ENCODE data around the gene LRRC27. TPM values are rescaled to one million over a fixed set of nuclear protein-coding genes. Genes with fewer than 3 reads are reported as not detected.

The LRRC27 gene
- total and polyA plus RNA-seq, 4 experiments from 2014 or later = 0.90 to 3.8 (median 3.0) TPM

DNA sequence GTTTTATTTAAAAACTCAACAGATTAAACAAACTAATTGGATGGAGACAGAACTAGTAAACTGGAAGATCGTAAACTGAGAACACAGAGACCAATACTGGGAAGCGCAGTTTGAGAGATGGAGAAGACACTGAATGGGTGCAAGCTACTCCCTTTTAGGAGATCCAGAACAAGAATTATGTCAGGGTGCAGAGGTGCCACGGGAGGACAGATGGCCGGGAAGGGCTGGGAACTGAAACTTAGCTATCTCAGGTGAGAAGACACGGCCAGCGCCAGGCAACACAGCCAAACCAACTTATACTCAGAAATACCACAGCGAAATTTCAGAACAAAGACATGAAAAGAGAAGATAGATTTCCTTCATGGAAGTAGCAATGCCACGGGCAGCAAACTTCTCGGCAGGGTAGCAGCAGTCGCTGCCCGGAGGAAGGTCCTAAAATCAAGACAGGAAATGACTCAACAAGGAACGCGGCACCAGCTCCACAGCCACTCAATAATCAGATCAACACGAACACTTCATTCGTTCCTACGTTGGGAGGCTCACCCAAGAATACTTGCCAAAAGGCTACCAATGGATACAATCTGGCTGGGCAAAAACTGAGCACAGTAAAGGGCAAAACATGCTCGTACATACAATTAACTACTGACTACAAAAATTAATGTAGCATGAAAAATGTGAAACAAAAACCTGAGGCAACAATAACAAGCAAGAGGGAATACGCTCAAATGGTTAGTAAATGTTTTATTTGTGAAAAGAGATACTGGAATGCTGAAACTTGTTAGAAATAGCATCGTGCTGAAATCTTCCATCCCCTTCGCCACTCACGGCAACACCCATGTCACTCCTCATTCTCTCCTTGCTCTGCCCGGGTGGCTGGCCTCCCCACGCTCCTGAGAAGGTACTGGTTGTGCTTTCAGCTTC lies 2.2 kb upstream of the LRRC27 start:
- Histone ChIP-seq H3K4me1 (ENCODE audit: insufficient read depth, low read length) (peaks cover 35% of the 10 kb centered on the region), H3K27ac (ENCODE audit: low read depth, low read length) (peak overlapping the region; percentile 73), H3K36me3 (ENCODE audit: insufficient read depth, low read length) (no peaks in the 10 kb centered on the region), H3K9me3 (ENCODE audit: control insufficient read depth in 1 of 2, low read length in 2 of 2) (no peaks in the 10 kb centered on the region), H3K27me3 (ENCODE audit: insufficient read depth, low read length) (no peaks in the 10 kb centered on the region), H3K4me3 (ENCODE audit: low read length in 2 of 2) (peak overlapping the region; percentile 62 to 95)
- H3K4me1 Mint-ChIP-seq = peaks cover 29 to 65% (median 50%) of the 10 kb centered on the region in 4 donors
- CTCF ChIA-PET (ENCODE audit: partially characterized antibody) = interaction anchor here (0.8 kb wide), 1 partner anchor 8 kb away, joined by 3 read pairs; no protein-coding TSS in a partner anchor
- H3K36me3 Mint-ChIP-seq = peaks cover 18 to 34% of the 10 kb centered on the region in 2 donors
- H3K27ac Mint-ChIP-seq = peak overlapping the region; percentile 80 to 94 (median 90)
- intact Hi-C loops (cut with micrococcal nuclease) = loop anchor here (10.0 kb wide), 1 partner anchor 145 kb away; the partner anchor contains the start of gene DPYSL4
- H3K4me3 Mint-ChIP-seq = peak overlapping the region; percentile 85 to 94 (median 90)
- DNase-seq = peak in 2 of 5 donors; percentile 19 to 25
- POLR2A ChIA-PET (ENCODE audit: partially characterized antibody) = interaction anchor here (0.9 kb wide), 1 partner anchor 117 kb away, joined by 3 read pairs; no protein-coding TSS in a partner anchor
- H3K9me3 Mint-ChIP-seq = peaks cover 0 to 5% (median 0%) of the 10 kb centered on the region in 8 donors
- H3K27me3 Mint-ChIP-seq = peaks cover 0 to 1% of the 10 kb centered on the region in 2 donors

DNA sequence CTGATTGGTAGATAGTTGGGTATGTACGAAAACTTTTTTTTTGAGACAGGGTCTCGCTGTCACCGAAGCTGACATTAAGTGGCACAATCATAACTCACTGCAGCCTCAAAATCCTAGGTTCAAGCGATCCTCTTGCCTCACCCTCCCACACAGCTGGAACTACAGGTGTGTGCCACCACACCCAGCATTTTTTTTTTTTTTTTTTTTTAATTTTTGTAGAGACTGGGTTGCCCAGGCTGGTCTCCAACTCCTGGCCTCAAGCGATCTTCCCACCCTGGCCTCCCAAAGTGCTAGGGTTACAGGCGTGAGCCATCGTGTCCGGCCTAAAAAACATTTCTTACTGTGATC lies 1.5 kb upstream of the LRRC27 start:
- Mint-ChIP-seq H3K4me1 (peaks cover 26 to 64% (median 48%) of the 10 kb centered on the region in 4 donors), H3K36me3 (peaks cover 15 to 32% of the 10 kb centered on the region in 2 donors), H3K27me3 (peaks cover 0 to 1% of the 10 kb centered on the region in 2 donors), H3K4me3 (peak overlapping the region; percentile 85 to 94 (median 90)), H3K27ac (peak overlapping the region; percentile 80 to 94 (median 90)), H3K9me3 (peaks cover 0 to 6% (median 0%) of the 10 kb centered on the region in 8 donors)
- intact Hi-C loops (cut with micrococcal nuclease) = loop anchor here (10.0 kb wide), 1 partner anchor 146 kb away; the partner anchor contains the start of gene DPYSL4
- POLR2A ChIA-PET (ENCODE audit: partially characterized antibody) = interaction anchor here (2.0 kb wide), 1 partner anchor 24 kb away, joined by 4 read pairs; no protein-coding TSS in a partner anchor
- DNase-seq = no peak
- CTCF ChIA-PET (ENCODE audit: partially characterized antibody) = interaction anchor here (0.7 to 0.8 kb wide), 2 partner anchors 8 to 57 kb away, joined by 3 read pairs; no protein-coding TSS in a partner anchor
- Histone ChIP-seq H3K27me3 (ENCODE audit: insufficient read depth, low read length) (no peaks in the 10 kb centered on the region), H3K36me3 (ENCODE audit: insufficient read depth, low read length) (no peaks in the 10 kb centered on the region), H3K27ac (ENCODE audit: low read depth, low read length) (peak overlapping the region; percentile 73), H3K9me3 (ENCODE audit: control insufficient read depth in 1 of 2, low read length in 2 of 2) (no peaks in the 10 kb centered on the region), H3K4me1 (ENCODE audit: insufficient read depth, low read length) (peaks cover 35% of the 10 kb centered on the region), H3K4me3 (ENCODE audit: low read length in 2 of 2) (peak overlapping the region; percentile 62 to 95)

DNA sequence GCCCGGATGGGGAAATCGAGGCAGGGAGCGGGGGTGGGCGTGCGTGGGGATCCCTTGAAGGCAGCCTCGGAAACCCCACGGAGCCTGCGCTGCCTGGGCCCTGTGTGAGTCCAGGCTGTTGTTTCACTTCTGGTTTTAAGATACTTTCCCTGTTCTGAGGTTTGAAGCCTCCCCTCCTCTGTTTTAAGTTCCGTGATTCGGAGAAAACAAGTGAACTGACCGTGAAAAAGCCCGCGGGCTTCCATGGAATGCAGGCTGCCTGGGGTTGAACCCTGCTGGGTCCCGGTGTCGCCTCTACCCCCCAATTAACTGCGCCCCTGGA lies 401 bp downstream of the LRRC27 start:
- ChIA-PET CTCF (ENCODE audit: partially characterized antibody) (no interaction called here), POLR2A (ENCODE audit: partially characterized antibody) (interaction anchor here (2.0 kb wide), 1 partner anchor 25 kb away, joined by 4 read pairs; no protein-coding TSS in a partner anchor)
- H3K4me3 ChIP-seq (ENCODE audit: low read length in 2 of 2) = peak overlapping the region; percentile 25 to 81
- peak overlapping the region; percentile 77 for H3K27ac ChIP-seq (ENCODE audit: low read depth, low read length)
- intact Hi-C loops (cut with micrococcal nuclease) = loop anchor here (1.0 to 10.0 kb wide), 4 partner anchors 24 to 205 kb away; partner anchors contain the start of genes DPYSL4 and INPP5A
- H3K4me1 Mint-ChIP-seq = peaks cover 27 to 76% (median 48%) of the 10 kb centered on the region in 4 donors
- DNase-seq = no peak
- peak overlapping the region; percentile 85 to 93 (median 90) for H3K4me3 Mint-ChIP-seq
- peaks cover 0 to 27% of the 10 kb centered on the region in 2 donors for H3K36me3 Mint-ChIP-seq
- peaks cover 42% of the 10 kb centered on the region for H3K4me1 ChIP-seq (ENCODE audit: insufficient read depth, low read length)
- no peaks in the 10 kb centered on the region for H3K9me3 ChIP-seq (ENCODE audit: control insufficient read depth in 1 of 2, low read length in 2 of 2)
- no peaks in the 10 kb centered on the region for H3K36me3 ChIP-seq (ENCODE audit: insufficient read depth, low read length)
- peaks cover 0 to 1% of the 10 kb centered on the region in 2 donors for H3K27me3 Mint-ChIP-seq
- no peaks in the 10 kb centered on the region for H3K27me3 ChIP-seq (ENCODE audit: insufficient read depth, low read length)
- H3K27ac Mint-ChIP-seq = peak overlapping the region; percentile 80 to 97 (median 95)
- peaks cover 0 to 4% (median 0%) of the 10 kb centered on the region in 8 donors for H3K9me3 Mint-ChIP-seq

DNA sequence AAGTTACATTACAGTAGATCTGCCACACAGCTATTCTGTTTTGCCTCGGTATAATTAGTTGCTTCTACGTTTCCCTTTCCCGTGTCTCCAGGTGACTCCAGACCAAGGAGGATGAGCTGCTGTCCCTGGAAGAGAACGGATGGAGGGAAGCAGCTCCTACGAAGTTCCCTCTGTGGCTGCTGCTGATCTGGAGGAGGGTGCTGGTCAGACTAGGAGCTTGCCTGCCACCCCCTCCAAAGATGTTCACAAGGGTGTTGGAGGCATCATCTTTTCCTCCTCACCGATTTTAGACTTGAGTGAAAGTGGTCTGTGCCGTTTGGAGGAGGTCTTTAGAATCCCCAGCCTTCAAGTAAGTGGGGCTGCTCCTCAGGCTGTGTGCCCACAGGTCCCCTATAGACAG lies 1.4 kb downstream of the LRRC27 start:
- intact Hi-C loops (cut with micrococcal nuclease) = loop anchor here (2.0 to 10.0 kb wide), 2 partner anchors 119 to 149 kb away; partner anchors contain the start of gene DPYSL4
- Mint-ChIP-seq H3K27me3 (peaks cover 0 to 1% of the 10 kb centered on the region in 2 donors), H3K9me3 (peaks cover 0 to 4% (median 0%) of the 10 kb centered on the region in 8 donors), H3K4me1 (peaks cover 27 to 70% (median 45%) of the 10 kb centered on the region in 4 donors), H3K4me3 (peak overlapping the region in 6 of 8 donors; percentile 4 to 93 (median 86)), H3K27ac (peak overlapping the region in 4 of 7 donors; percentile 42 to 97 (median 61)), H3K36me3 (peaks cover 0 to 21% of the 10 kb centered on the region in 2 donors)
- H3K4me3 ChIP-seq (ENCODE audit: low read length in 2 of 2) = no peak overlapping the region
- H3K9me3 ChIP-seq (ENCODE audit: control insufficient read depth in 1 of 2, low read length in 2 of 2) = no peaks in the 10 kb centered on the region
- POLR2A ChIA-PET (ENCODE audit: partially characterized antibody) = no interaction called here
- no peak for DNase-seq
- H3K27me3 ChIP-seq (ENCODE audit: insufficient read depth, low read length) = no peaks in the 10 kb centered on the region
- no peak overlapping the region for H3K27ac ChIP-seq (ENCODE audit: low read depth, low read length)
- no peaks in the 10 kb centered on the region for H3K36me3 ChIP-seq (ENCODE audit: insufficient read depth, low read length)
- CTCF ChIA-PET (ENCODE audit: partially characterized antibody) = interaction anchor here (1.0 to 1.8 kb wide), 2 partner anchors 27 to 54 kb away, joined by 3 to 4 read pairs; no protein-coding TSS in a partner anchor
- H3K4me1 ChIP-seq (ENCODE audit: insufficient read depth, low read length) = peaks cover 44% of the 10 kb centered on the region

DNA sequence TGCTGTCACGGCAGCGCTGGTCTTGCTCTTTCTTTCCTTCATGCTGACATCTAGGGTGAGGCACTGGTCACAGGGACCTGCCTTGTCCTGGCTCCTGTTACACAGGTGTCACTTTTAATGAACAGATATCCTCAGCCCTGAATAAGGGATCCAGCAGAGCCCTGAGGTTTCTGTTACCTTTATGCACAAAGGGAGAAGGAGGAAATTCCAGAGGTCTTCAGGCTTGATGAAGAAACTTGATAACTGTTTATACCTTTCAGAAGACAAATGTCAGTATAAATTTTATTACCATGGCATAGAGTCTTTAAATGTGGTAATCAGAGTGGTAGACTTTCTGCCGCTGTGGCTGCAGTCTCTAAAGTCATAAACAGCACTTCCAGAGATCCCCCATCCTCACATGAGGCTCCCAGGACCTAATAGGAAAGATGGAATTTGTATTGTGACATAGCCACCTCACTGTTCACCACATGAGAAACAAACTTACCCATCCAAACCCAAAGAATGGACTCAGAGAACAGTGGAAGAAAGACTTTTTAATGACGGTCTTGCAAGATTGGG lies 2.7 kb downstream of the LRRC27 start:
- Mint-ChIP-seq H3K27ac (peak overlapping the region in 2 of 7 donors; percentile 18 to 51), H3K9me3 (peaks cover 0 to 4% (median 0%) of the 10 kb centered on the region in 8 donors), H3K36me3 (peaks cover 2 to 13% of the 10 kb centered on the region in 2 donors), H3K27me3 (peaks cover 0 to 1% of the 10 kb centered on the region in 2 donors), H3K4me1 (peaks cover 20 to 57% (median 34%) of the 10 kb centered on the region in 4 donors), H3K4me3 (peak overlapping the region in 2 of 8 donors; percentile 10 to 29)
- H3K36me3 ChIP-seq (ENCODE audit: insufficient read depth, low read length) = no peaks in the 10 kb centered on the region
- CTCF ChIA-PET (ENCODE audit: partially characterized antibody) = interaction anchor here (1.8 kb wide), 1 partner anchor 53 kb away, joined by 4 read pairs; no protein-coding TSS in a partner anchor
- H3K4me3 ChIP-seq (ENCODE audit: low read length in 2 of 2) = no peak overlapping the region
- no peaks in the 10 kb centered on the region for H3K27me3 ChIP-seq (ENCODE audit: insufficient read depth, low read length)
- H3K4me1 ChIP-seq (ENCODE audit: insufficient read depth, low read length) = peaks cover 31% of the 10 kb centered on the region
- H3K27ac ChIP-seq (ENCODE audit: low read depth, low read length) = no peak overlapping the region
- intact Hi-C loops (cut with micrococcal nuclease) = loop anchor here (10.0 kb wide), 1 partner anchor 150 kb away; the partner anchor contains the start of gene DPYSL4
- H3K9me3 ChIP-seq (ENCODE audit: control insufficient read depth in 1 of 2, low read length in 2 of 2) = no peaks in the 10 kb centered on the region
- POLR2A ChIA-PET (ENCODE audit: partially characterized antibody) = interaction anchor here (0.7 kb wide), 1 partner anchor 51 kb away, joined by 3 read pairs; no protein-coding TSS in a partner anchor
- DNase-seq = no peak

DNA sequence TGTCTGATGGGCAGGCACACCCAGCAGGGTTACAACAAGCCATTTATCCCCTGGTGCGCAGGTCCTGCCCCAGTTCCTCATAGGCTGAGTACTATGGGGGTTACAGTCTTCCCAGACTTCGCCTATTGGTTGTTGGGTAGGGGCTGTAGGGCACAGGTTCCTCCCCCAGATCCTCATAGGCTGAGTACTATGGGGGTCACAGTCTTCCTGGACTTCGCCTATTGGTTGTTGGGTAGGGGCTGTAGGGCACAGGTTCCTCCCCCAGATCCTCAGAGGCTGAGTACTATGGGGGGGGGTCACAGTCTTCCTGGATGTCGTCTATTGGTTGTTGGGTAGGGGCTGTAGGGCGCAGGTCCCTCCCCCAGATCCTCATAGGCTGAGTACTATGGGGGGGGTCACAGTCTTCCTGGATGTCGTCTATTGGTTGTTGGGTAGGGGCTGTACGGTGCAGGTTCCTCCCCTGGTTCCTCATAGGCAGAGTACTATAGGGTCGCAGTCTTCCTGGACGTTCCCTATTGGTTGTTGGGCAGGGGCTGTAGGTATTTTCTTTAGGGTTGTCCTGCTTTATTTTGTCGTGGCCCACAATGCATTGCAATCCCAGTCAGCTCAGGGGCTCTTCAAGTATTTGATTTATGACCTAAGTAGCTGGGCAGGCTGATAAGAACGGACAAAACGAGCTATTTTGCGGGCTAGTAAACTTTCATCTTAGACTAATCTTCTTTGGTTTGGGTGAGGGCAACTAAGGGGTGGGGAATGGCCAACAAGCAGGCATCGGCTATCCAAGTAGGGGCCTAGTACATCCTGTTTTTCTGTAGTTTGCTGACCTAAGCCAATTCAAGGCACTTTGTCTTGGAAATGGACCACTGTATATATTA lies 3.4 kb downstream of the LRRC27 start:
- intact Hi-C loops (cut with micrococcal nuclease) = loop anchor here (10.0 kb wide), 1 partner anchor 151 kb away; the partner anchor contains the start of gene DPYSL4
- H3K9me3 ChIP-seq (ENCODE audit: control insufficient read depth in 1 of 2, low read length in 2 of 2) = no peaks in the 10 kb centered on the region
- Mint-ChIP-seq H3K9me3 (peaks cover 0 to 4% (median 0%) of the 10 kb centered on the region in 8 donors), H3K4me3 (peak overlapping the region in 4 of 8 donors; percentile 29 to 63 (median 50)), H3K36me3 (peaks cover 3 to 10% of the 10 kb centered on the region in 2 donors), H3K4me1 (peaks cover 13 to 50% (median 27%) of the 10 kb centered on the region in 4 donors), H3K27ac (peak overlapping the region in 3 of 7 donors; percentile 32 to 76 (median 61)), H3K27me3 (peaks cover 0 to 1% of the 10 kb centered on the region in 2 donors)
- no peak overlapping the region for H3K4me3 ChIP-seq (ENCODE audit: low read length in 2 of 2)
- no peak overlapping the region for H3K27ac ChIP-seq (ENCODE audit: low read depth, low read length)
- CTCF ChIA-PET (ENCODE audit: partially characterized antibody) = no interaction called here
- peaks cover 24% of the 10 kb centered on the region for H3K4me1 ChIP-seq (ENCODE audit: insufficient read depth, low read length)
- DNase-seq = no peak
- no peaks in the 10 kb centered on the region for H3K36me3 ChIP-seq (ENCODE audit: insufficient read depth, low read length)
- H3K27me3 ChIP-seq (ENCODE audit: insufficient read depth, low read length) = no peaks in the 10 kb centered on the region
- POLR2A ChIA-PET (ENCODE audit: partially characterized antibody) = no interaction called here

All from CD4-positive, alpha-beta memory T cell (primary cell).